SKM-1 treated with dmso at 0.1 percent for 144 hours (cell line): Measurements from ENCODE around the gene PCYOX1L.
"Not testable (repeated sequence)": the region's sequence is repeated elsewhere in the genome, so short reads cannot be mapped to it uniquely, and the experiment has no call there.

Experiments used
- DNase-seq: peaks from one replicate; lab custom pipeline; 2025; ENCODE audit not compliant: unreplicated experiment; lab: John Stamatoyannopoulos, UW

Gene PCYOX1L

GRCh38 chr5:149383399-149383798 is 25.6 kb downstream of the PCYOX1L start:
- DNase-seq, result no peak

DNA sequence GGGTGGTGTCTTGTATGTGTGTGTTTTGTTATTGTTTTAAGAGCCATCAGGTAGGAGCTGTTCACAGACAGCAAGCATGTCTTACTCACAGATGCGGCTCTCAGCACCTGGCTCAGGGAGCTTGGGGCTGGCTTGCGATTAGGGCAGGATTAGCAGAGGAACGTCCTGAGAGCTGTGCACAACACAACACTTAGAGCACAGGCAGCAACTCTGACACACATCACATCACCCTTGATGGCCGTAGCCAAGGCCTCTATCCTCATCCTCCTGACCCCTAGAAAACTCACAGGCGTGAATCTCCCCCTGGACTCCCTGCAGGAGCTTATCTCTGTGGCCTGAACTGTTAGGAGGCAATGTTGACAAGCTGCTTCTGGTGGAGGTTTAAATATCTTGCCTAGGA is 28.3 kb downstream of the PCYOX1L start:
- DNase-seq, result no peak

DNA sequence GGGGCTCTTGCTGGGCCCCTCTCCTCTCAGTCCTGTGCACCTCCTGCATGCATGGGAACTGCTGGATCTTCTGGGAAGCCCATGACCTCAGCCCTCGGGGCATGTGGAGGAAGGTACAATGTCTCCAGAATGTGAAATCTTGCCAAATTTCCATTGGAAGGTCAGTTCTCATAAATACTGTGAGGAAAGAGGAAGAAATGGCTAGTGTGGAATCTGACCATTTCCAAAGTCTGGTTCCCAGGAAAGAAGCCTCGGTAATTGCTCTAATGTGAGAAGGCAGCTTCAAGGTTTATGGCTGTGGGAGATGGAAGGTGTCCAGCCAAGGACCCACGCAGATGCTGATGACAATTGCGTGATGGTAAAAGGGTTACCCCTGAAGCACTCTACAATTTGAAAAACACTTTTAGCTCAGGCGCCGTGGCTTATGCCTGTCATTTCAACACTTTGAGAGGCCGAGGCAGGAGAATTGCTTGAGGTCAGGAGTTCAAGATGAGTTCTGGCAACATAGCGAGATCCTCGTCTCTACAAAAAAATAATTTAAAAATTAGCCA is 29.3 kb downstream of the PCYOX1L start:
- no peak for DNase-seq

DNA sequence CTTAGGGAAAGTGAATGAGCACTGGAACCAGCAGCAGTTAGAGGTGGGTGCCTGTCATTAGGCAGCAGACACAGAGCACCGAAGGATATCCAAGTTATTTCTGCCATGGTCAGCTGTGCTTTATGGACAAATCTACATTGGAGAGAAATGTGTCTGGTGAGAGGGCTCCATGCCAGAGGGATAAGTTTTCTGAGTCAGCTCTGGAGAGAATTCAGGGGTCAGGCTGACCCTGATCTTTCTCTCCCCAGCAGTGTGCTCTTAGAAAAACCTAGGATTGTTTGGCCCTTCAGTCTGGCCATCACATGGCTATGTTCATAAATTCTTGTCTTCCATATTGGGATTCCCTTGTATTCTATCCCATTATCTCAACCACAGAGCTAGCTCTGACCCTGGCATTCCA is 30.1 kb downstream of the PCYOX1L start:
- DNase-seq, result no peak

GRCh38 chr5:149388498-149389190 is 30.8 kb downstream of the PCYOX1L start:
- DNase-seq, result no peak

GRCh38 chr5:149389552-149390495 is 32.0 kb downstream of the PCYOX1L start:
- DNase-seq, result no peak

- DNase-seq, result not testable (repeated sequence)
Observed at GRCh38 chr5:149391076-149391475, 33.2 kb downstream of the PCYOX1L start.

- DNase-seq, result no peak
Observed at GRCh38 chr5:149391524-149391923, 33.7 kb downstream of the PCYOX1L start.

GRCh38 chr5:149392718-149393117 is 34.9 kb downstream of the PCYOX1L start:
- no peak for DNase-seq

DNA sequence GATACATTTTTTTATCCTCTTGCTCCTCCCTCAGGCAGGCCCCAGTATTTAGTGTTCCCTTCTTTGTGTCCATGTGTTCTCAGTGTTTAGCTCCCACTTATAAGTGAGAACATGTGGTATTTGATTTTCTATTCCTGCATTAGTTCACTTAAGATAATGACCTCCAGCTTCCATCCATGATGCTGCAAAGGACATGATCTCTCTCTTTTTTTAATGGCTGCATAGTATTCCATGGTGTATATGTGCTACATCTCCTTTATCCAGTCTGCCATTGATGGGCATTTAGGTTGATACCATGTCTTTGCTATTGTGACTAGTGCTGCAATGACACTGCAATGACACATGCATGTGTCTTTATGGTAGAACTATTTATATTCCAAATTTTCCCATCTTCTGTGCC is 37.1 kb downstream of the PCYOX1L start:
- not testable (repeated sequence) for DNase-seq

DNA sequence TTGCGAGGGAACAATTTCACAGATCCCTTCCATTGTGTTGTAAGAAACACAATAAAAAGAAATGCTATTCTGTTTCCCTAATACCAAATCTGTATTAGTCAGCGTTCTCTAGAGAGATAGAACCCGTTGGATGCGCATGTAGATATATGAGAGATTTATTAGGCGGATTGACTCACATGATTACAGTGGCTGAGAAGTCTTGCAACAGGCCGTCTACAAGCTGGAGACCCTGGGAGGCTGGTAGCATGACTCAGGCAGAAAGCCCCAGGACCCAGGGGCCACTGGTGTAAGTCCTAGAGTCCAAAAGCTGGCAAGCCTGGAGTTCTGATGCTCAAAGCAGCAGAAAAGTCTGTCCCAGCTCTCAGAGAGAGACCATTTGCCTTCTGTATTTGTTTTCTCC is 39.7 kb downstream of the PCYOX1L start:
- DNase-seq, result no peak

DNA sequence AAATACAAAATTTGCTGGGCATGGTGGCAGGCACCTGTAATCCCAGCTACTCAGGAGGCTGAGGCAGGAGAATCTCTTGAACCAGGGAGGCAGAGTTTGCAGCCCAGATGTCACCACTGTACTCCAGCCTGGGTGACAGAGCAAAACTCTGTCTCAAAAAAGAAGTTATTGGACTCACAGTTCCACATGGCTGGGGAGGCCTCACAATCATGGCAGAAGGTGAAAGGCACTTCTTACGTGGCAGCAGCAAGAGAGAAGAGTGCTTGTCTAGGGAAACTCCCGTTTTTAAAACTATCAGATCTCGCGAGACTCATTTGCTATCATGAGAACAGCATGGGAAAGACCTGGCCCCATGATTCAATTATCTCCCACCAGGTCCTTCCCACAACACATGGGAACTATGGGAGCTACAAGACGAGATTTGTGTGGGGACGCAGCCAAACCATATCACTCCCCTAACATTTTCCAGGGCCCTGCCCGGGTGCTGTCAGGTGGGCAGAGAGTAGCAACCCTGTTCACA is 41.0 kb downstream of the PCYOX1L start:
- DNase-seq, result not testable (repeated sequence)

- no peak for DNase-seq
Observed at GRCh38 chr5:149399775-149400174, 41.9 kb downstream of the PCYOX1L start.

DNA sequence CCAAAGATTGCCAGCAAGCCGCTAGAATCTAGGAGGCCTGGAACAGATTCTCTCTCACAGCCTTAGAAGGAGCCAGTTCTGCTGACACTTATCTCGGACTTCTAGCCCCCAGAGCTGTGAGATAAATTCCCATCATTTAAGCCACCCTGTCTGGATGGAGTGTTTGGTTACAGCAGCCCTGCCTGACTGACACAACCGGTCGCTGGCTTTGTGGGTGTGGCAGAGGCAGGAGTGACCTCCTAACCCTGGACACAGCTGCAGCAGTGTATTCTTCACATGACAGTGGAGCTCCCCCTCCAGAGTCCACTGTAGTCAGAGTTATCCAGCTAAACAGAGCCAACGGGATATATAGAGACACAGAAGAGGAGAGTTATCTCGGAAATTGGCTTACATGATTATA is 42.5 kb downstream of the PCYOX1L start:
- no peak for DNase-seq

DNA sequence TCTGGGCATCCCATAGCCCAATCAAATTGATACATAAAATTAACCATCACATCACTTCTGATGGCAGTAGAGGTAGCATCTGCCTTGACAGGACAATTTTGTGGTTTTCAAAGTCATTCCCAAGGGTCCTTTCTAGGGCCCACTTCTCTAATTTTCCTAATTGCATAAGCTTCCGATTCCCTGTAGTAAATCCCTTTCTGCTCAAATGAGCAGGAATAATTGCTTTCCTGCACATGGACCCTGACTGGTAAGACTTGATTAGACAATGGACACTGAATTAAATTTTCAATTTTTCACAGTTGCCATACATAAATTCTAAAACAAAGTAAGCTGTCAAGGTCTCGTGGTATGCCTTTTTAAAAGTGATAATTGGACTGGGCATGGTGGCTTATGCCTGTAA is 43.2 kb downstream of the PCYOX1L start:
- DNase-seq, result no peak

DNA sequence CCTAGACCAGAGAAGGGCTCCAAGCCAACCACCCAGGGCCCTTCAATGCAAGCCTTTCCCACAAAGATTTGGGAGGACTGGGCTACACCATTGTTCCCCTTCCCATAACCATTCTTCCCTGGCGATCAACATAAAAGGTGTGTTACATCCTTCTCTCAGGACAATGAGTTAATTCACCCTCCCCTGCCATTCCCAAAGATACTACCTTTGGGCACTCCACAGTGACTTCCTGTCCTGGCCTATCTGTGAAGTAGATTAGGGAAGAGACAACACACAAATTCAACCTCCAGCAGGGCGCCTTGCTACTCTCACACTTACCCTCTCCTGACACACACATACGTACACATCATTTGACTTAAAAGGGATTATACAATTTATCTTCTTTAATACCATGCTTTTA is 44.4 kb downstream of the PCYOX1L start:
- DNase-seq, result no peak

GRCh38 chr5:149403923-149404745 is 46.3 kb downstream of the PCYOX1L start:
- no peak for DNase-seq

GRCh38 chr5:149404746-149405549 is 47.1 kb downstream of the PCYOX1L start:
- DNase-seq, result no peak

GRCh38 chr5:149405550-149406202 is 47.8 kb downstream of the PCYOX1L start:
- no peak for DNase-seq
